GM11168 (cell line): ENCODE results near the gene ZNF443.
"Not testable (repeated sequence)": the region's sequence is repeated elsewhere in the genome, so short reads cannot be mapped to it uniquely, and the experiment has no call there.

Experiments used
- in situ Hi-C: fragments of 300-500 bp; cut with MboI; formaldehyde crosslinking; loops from one replicate; pipeline ENCODE4 v1.12.0; 2022; ENCODE audit warnings: low sequenced_read_pairs; ENCODE audit not compliant: unreplicated experiment

Gene ZNF443

DNA sequence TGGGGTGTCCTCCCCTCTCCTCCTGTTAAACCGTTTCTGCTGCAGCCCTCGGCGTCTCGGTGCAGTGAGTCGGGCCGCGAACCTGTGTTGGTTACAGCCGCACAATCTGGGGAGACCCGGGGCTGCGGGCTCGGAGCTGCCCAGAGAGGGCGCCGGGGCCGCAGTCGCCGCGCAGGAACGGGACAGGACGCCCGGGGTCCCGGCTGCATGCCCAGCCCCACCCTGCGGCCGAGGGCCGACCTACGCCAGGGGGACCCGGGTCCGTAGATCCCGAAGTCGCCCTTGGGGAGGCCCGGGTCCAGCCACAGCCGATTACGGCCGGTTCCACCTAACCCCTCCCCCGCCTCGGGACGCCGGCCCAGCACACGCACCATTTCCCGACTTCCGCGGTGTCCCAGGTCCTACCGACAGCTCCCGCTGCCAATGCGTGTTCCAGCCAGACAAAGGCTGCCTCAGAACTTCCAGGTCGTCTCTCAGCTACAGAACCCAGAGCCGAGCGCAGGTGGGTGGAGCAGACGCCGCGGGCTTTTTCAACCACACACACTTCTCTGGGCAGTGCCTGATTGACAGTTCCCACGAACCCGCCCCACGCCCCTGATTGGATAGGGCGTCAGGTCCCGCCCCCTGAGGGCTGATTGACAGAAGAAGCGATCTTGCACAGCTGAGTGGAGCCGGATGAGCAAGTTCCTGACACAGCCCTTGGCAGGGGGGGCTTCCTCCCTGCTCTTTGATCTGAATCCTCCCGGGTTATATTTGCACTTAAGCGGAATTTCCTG lies at the start of gene ZNF443:
ZNF443 (minus strand) TSS at position 481 of the 776 bp plus-strand sequence; CDS start at position 374, 107 bp downstream.
- in situ Hi-C loops, result loop anchor here (5.0 kb wide), 1 partner anchor 148 kb away; the partner anchor contains the start of gene ZNF44

DNA sequence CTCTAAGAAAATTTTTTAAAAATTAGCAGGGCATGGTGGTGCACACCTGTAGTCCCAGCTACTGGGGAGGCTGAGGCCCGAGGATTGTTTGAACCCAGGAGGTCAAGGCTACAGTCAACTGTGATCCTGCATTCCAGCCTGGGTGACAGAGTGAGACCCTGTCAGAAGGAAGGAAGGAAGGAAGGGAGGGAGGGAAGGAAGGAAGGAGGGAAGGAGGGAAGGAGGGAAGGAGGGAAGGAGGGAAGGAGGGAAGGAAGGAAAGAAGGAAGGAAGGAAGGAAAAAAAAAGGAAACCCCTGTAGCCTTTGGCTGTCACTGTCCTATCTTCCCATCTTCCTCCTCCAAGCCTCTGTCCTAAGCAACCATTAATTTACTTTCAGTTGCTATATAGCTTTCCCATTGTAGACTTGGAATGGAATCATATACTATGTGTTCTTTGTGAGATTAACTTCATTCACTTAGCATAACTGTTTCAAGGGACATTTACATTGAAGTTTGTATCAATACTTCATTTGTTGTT lies 45.5 kb upstream of the ZNF443 start:
- in situ Hi-C loops, result not testable (repeated sequence)

DNA sequence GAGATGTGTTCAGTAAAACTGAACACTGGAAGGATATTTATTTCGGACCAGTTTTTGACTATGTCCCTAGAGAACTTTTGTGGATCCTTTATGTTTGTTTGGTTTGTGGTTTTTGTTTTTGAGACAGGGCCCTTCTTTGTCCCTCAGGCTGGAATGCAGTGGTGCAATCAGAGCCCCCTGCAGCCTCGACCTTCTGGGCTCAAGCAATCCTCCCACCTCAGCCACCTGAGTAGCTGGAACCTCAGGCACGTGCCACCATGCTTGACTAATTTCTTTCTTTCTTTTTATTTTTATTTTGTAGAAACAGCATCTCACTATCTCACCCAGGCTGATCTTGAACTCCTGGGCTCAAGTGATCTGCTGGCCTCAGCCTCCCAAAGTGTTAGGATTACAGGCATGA lies 44.8 kb upstream of the ZNF443 start:
- in situ Hi-C loops, result no loop called here

DNA sequence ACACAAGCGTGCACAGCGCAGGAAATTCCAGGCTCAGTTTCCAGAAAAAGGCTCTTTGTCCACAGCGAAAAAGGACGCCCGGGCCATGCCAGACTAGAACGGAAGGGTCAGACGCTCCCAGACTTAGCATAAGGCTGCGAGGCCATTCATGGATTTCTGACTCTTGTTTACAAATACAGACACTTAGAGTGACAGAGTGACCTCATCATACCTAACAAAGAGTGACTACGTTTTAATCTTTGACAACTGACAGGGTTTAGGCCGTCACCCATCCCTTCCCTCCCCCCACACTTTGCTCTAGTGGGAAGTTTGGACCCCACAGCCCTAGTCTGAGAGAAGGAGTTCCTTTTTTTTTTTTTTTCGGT lies 44.2 kb upstream of the ZNF443 start:
- in situ Hi-C loops, result no loop called here

DNA sequence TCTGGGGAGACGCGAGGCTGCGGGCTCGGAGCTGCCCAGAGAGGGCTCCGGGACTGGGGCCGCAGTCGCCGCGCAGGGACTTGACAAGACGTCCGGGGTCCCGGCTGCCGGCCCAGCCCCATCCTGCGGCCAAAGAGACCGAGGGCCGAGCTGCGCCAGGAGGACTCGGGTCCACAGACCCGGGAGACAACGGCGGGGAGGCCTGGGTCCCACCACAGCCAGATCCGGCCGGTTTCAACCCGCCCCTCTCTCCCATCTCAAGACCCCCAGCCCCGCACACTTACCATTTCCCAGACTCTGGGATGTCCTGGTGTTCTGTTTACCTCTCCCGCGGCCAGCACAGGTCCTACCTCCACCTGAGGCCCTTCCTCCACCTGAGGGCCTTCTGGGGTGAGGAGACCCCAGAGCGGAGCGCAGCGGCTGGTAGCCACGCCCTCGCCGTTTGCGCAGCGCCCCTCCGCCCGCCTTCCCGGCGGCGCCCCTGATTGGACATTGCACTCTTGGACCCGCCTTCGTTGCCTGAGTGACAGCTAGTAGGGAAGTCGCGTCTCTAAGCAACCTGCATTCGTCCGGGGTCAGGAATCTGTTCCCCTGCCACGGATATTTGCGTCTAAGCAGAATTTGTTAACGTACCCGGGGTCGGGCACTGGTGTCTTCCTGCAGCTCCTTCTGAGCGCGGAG lies 43.7 kb upstream of the ZNF443 start, which contains the start of gene ZNF709:
ZNF709 (minus strand) TSS at position 446 of the 681 bp plus-strand sequence; CDS start at position 287, 159 bp downstream.
- in situ Hi-C loops, result no loop called here

DNA sequence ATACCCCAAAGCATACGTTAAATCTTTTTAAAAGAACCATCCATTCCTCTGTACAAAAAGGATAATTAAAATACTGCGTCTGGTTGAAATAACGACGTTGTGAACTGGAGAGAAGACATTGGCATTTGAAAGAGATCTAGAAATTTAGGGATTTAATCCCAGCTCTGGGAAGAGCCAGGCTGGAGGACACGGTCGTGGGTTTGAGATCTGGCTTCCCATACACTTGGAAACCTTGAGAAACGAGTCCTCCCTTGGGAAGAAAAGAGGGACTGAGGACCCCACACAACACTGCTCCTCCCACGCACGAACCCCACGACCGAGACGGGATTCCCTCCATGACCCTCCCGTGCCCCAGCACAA lies 43.2 kb upstream of the ZNF443 start:
- in situ Hi-C loops, result no loop called here

DNA sequence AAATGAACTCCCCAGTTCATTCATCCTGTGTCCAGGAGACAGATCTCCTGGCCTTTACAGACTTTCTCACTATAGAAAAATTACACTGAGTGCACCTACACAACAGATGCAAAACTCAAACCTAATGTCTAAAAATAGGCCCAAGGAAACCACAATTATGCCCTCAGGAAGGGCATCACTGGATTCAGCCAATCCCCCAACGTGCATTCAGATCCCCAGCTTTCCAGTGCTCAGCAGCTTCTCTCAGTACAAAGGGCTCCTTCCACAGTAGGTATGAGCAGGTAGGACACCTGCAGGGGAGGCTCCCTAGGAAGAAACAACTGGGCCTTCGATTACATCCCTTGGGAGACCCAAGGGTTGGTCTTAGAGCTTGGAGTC lies 41.7 kb upstream of the ZNF443 start:
- in situ Hi-C loops, result no loop called here

DNA sequence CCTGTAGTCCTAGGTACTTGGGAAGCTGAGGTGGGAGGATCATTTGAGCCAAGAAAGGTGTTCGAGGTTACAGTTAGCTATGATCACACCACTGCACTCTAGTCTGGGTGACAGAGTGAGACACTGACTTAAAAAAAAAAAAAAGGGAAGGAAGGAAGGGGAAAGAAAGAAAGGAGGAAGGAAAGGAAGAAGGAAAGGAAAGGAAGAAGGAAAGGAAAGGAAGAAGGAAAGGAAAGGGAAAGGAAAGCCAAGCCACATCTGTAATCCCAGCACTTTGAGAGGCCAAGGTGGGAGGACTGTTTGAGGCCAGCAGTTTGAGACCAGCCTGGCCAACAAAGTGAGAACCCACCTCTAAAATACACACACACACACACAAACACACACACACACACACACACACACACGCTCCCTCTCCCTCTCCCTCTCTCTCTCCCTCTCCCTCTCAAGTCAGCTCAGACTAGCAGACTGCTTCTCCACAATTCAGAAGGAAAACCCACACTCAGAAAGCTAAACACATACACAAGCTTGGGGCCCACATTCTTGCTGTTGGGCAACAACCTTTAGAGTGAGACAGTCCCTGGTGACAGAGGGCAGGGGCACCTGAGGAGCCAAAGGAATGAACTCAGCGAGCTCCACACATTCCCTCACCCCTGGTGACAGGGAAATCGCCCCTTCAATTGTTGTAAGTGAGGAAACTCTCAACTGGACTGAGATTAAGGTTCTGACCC lies 41.1 kb upstream of the ZNF443 start:
- in situ Hi-C loops, result no loop called here

DNA sequence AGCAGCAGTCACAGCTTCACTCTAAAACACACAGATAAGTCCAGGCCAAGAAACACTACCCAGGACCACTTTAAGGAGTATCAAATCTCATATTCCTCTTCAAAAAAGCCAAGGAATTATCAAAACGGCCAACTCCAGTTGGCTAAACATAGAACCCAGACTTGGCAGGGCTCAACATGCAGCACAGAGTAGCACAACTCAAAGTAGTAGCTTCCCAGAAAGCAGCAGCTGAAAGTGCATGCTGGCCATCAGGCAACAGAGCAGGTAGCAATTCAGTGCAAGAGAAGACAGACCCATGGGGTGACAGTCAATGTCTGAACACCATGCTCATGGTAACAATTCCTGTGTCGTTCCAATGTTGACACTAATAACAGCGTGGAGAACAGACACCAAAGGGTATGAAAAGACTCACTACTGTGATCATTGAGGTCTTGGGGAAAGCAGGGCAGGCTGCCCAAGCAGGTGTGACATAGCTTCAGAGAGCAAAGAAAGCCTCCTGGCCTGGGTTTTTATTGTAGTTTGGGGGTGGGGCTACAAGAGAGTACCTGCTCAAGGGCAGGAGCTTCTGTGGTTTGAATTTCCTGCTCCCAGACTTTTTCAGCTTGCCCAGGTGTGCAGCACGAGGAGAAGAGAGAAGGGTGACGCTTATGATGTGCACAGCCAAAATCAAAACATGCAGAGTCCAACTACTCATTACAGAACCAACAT lies 37.6 kb upstream of the ZNF443 start:
- in situ Hi-C loops, result no loop called here

DNA sequence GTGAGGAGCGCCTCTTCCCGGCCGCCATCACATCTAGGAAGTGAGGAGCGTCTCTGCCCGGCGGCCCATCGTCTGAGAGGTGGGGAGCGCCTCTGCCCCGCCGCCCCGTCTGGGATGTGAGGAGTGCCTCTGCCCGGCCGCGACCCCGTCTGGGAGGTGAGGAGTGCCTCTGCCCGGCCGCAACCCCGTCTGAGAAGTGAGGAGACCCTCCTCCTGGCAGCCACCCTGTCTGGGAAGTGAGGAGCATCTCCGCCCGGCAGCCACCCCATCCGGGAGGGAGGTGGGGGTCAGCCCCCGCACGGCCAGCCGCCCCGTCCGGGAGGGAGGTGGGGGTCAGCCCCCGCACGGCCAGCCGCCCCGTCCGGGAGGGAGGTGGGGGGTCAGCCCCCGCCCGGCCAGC lies 26.8 kb upstream of the ZNF443 start:
- in situ Hi-C loops, result not testable (repeated sequence)

DNA sequence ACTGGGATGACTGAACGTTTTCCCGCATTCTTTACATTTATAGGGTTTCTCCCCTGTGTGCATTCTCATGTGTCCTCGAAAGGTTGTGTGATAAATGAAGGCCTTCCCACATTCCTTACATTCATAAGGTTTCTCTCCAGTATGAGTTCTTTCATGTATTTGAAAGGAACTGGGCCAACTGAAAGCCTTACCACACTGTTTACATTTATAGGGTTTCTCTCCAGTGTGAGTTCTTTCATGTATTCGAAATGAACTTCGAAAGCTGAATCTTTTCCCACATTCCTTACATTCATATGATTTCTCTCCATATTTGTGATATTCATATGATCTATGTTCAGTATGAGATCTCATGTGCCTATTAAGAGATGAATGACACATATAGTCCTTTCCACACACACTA lies 24.4 kb upstream of the ZNF443 start:
- in situ Hi-C loops, result no loop called here

DNA sequence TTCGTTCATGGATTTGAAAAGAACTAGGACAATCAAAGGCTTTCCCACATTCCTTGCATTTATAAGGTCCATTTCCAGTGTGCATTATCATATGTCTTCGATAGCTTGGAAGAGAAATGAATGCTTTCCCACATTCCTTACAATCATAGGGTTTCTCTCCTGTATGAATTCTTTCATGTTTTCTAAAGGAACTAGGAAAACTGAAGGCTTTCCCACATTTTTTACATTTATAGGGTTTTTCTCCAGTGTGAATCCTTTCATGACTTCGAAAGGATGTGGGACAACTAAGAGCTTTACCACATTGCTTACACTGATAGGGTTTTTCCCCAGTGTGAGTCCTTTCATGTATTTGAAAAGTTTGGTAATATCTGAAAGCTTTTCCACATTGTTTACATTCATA lies 23.9 kb upstream of the ZNF443 start:
- in situ Hi-C loops, result no loop called here

DNA sequence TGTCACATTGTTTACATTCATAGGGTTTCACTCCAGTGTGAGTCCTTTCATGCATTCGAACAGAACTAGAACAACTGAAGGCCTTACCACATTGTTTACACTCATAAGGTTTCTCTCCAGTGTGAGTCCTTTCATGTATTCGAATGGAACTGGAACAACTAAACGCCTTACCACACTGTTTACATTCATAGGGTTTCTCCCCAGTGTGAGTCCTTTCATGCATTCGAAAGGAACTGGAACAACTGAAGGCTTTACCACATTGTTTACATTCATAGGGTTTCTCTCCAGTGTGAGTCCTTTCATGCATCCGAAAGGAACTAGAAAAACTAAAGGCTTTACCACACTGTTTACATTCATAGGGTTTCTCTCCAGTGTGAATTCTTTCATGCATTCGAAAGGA lies 23.3 kb upstream of the ZNF443 start:
- in situ Hi-C loops, result not testable (repeated sequence)

DNA sequence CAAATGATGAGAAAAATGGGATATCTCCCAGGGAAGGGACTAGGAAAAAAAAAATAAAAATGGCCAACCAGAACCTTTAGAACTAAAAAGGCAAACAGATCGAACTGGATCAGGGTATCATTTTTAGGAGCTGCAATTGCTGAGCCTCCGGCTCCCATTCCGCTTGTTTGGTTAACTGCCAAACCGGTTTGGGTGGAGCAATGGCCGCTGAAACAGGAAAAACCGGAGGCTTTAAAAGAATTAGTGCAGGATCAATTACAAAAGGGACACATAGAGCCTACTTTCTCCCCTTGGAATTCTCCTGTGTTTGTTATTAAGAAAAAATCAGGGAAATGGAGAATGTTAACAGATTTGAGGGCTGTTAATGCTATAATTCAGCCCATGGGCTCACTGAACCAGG lies 12.7 kb upstream of the ZNF443 start:
- in situ Hi-C loops, result no loop called here

DNA sequence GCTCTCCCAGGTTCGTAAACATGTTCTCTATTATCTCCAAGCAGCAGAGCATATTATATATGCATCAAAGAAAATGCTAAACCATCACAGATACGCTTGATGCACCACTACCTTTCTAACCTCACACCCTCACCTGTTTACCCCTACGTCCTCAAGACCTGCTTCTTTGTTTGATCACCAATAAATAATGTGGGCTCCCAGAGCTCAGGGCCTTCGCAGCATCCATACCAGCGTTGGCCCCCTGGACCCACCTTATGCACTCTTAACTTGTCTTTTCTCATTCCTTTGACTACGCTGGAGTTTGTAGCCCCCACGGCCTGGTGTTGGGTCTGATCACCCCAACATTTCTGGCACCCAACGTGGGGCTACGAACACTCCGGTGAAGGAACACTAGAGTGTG lies 10.0 kb upstream of the ZNF443 start:
- in situ Hi-C loops, result no loop called here

DNA sequence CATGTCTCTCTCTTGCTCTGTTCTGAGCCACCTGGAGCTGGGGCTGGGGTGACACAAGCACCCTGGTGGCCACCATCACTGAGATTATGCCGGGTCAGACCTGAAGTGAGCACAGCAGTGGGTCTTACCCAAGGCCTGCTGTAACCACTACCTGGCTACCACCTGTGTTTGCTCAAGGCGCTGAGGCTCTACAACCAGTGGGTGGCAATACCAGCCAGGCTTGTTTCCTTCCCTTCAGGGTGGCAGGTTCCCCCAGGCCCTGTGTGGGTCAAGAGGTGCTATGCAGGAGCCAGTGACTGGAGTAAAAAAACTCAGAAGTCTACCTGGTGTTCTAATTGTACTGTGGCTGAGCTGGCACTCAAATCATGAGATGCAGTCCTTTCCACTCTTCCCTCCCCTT lies 8.0 kb upstream of the ZNF443 start:
- in situ Hi-C loops, result no loop called here

DNA sequence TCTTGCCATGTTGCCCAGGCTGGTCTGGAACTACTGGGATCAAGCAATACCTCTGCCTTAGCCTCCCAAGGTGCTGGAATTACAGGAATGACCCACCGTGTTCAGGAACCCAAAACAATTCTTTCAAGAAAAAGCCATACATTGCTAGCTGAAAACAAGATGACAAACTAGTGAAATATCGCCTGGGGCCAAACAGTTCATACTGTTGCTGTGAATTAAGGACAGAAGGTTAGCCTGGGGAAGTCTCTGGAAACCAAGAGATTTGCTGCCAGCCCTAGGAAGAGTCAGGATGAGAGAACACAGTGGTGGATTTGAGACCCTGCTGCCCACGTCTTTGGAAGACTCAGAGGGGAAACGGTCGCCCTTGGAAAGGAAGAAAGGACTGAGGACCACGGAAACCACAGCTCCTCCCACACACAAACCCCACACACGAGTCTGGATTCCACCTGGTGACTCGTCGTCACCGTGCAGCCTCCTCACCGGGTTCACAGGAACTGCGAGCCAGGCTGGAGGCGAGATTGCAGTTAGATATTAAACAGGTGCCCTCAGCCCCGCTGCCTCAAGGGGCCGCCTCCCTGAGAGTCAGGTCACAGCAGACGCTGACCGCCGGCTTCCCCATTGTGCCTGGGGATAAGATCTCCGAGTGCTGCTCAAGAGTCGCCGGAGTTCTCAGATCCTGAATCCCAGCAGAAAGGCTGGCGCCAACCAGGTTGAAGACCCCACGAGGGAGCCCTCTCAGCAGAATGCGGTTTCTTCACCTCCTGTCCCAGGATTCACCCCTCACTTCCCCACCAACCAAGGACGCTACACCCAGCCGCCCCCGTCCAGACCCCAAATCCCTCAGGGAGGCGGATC lies 908 bp downstream of the ZNF443 start:
- in situ Hi-C loops, result loop anchor here (5.0 kb wide), 1 partner anchor 148 kb away; the partner anchor contains the start of gene ZNF44

DNA sequence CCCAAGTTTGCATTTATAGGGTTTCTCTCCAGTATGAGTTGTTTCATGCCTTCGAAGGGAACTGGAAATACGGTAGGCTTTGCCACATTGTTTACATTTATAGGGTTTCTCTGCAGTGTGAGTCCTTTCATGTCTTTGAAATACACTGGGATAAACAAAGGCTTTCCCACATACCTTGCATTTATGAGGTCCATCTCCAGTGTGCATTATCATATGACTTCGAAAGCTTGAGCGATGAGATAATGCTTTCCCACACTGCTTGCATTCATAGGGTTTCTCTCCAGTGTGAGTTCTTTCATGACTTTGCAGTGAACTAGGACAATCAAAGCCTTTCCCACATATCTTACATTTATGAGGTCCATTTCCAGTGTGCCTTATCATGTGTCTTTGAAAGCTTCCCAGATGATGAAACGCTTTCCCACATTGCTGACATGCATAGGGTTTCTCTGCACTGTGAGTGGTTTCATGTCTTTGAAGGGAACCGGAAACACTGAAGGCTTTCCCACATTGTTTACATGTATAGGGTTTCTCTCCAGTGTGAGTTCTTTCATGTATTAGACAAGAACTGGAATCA lies 10.0 kb downstream of the ZNF443 start:
- in situ Hi-C loops, result not testable (repeated sequence)

DNA sequence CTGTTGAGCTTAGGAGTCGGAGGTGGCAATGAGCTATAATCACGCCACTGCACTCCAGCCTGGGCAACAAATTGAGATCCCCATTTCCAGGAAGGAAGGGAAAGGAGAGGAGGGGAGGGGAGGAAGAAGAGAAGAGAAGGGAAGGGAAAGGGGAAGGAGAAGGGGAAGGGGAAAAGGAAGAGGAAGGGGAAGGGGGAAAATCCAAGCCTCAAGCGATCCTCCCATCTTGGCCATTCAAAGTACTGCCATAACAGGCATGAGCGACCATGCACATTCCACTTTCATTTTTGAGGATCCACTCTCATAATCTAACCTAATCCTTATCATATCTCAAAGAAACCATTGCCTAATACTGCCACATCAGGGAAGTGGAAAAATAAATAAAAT lies 14.9 kb downstream of the ZNF443 start:
- in situ Hi-C loops, result loop anchor here (5.0 kb wide), 1 partner anchor 39 kb away; no protein-coding TSS in a partner anchor
